ENCODE results near the gene MT2A. TPM values are rescaled to one million over a fixed set of nuclear protein-coding genes. Genes with fewer than 3 reads are reported as not detected.

MT2A gene
- total and polyA plus RNA-seq, 10 of the 15 experiments (the other 5 are each of a cell fraction or from before 2014, with no cell fraction given), result 7.3 to 271 (median 53.5) TPM

DNA sequence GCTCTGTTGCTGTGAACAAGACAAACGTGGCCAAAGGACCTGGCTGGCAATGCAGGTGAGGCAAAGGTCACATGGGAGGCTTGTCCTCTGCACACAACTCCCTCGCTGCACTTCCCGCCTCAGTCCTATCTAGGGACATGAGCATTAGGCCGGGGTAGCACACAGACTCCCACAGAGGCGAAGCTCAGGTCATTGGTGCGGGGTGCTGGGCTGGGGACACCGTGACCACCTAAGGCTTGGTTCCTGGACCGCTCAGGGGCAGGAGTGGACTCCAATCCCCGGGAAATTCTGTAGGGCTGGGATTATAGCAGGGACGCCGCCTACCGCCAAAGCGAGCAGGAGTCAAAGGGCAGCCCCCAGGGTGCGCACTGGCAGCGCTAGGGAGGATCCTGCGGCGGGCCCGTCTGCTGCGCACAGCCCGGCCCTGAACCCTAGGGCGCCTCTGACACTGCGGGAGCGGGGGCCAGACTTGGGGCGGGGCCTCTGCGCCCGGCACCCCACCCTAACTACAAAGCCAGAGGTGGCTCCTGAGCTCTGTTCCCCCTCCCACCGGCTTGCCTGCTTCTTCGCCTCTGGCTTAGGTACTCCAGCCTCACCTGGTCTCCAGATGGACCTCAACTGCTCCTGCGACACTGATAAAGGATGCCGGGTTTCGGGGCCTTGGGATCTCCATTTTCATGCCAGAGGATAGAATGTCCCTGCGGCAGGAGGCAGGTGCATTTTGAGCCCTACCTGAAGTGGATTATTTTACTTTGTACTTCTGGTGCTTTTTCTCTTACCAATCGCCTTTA is 39.5 kb downstream of the MT2A start:
- in situ Hi-C loops (cut with MboI), result no loop called here
- CTCF ChIA-PET, result interaction anchor here (1.6 kb wide), 1 partner anchor 54 kb away, joined by 4 read pairs; no protein-coding TSS in a partner anchor
- BruUV-seq (replicated peaks), result no TSS peak

More for the DNA sequence above, 39.5 kb downstream of the MT2A start:
- H3K4me1 ChIP-seq (ENCODE audit: control insufficient read depth, insufficient read depth, low read length), result no peaks in the 10 kb centered on the region
- 37% methylated on average over 33 of the region's 33 CpGs for WGBS (ENCODE audit: insufficient coverage, insufficient replicate concordance, low lambda C conversion rate, missing lambda C conversion rate)
- POLR2A ChIA-PET, result no interaction called here
- no peaks in the 10 kb centered on the region for H4K20me1 ChIP-seq (ENCODE audit: control insufficient read depth, insufficient read depth)
- DNase-seq (ENCODE audit: low read depth, low spot score) (no peak), FAIRE-seq (no peak), ATAC-seq (no peak)
- H3K4me3 ChIP-seq, result no peak overlapping the region
- H3K9me3 ChIP-seq (replicated peaks; ENCODE audit: control insufficient read depth, insufficient read depth, low read length), result no peaks in the 10 kb centered on the region
- H3K9ac ChIP-seq (ENCODE audit: control insufficient read depth, insufficient read depth, low read length), result no peak overlapping the region
- intact Hi-C loops (cut with micrococcal nuclease; ENCODE audit: unreplicated experiment), result no loop called here
- RAD21 ChIA-PET (ENCODE audit: unreplicated experiment), result interaction anchor here (1.0 kb wide), 1 partner anchor 54 kb away, joined by 4 read pairs; no protein-coding TSS in a partner anchor
- TF ChIP-seq, protein P1, sequence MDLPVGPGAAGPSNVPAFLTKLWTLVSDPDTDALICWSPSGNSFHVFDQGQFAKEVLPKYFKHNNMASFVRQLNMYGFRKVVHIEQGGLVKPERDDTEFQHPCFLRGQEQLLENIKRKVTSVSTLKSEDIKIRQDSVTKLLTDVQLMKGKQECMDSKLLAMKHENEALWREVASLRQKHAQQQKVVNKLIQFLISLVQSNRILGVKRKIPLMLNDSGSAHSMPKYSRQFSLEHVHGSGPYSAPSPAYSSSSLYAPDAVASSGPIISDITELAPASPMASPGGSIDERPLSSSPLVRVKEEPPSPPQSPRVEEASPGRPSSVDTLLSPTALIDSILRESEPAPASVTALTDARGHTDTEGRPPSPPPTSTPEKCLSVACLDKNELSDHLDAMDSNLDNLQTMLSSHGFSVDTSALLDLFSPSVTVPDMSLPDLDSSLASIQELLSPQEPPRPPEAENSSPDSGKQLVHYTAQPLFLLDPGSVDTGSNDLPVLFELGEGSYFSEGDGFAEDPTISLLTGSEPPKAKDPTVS (IDR thresholded peaks at IDR 0.05; ENCODE audit: low read depth, low read length), result no peak
- TF ChIP-seq POU2F2 (IDR thresholded peaks at IDR 0.05; ENCODE audit: borderline replicate concordance, low read depth, low read length), result no peak
- TF ChIP-seq, protein P2, sequence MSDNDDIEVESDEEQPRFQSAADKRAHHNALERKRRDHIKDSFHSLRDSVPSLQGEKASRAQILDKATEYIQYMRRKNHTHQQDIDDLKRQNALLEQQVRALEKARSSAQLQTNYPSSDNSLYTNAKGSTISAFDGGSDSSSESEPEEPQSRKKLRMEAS (IDR thresholded peaks at IDR 0.05; ENCODE audit: low read depth, low read length), result no peak
- no peak for TF ChIP-seq EZH2 (IDR thresholded peaks at IDR 0.05; ENCODE audit: borderline replicate concordance, control insufficient read depth, low read depth, low read length)
- no peak for TF ChIP-seq FOS (IDR thresholded peaks at IDR 0.05; ENCODE audit: borderline replicate concordance, extremely low read depth, insufficient read length)
- TF ChIP-seq, protein P3, sequence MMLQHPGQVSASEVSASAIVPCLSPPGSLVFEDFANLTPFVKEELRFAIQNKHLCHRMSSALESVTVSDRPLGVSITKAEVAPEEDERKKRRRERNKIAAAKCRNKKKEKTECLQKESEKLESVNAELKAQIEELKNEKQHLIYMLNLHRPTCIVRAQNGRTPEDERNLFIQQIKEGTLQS (IDR thresholded peaks at IDR 0.05; ENCODE audit: borderline replicate concordance, extremely low read depth, low read depth, low read length), result no peak
- TF ChIP-seq NR2F1 (conservative IDR thresholded peaks at IDR 0.05), result no peak
- no peak for TF ChIP-seq CEBPB (IDR thresholded peaks at IDR 0.05; ENCODE audit: borderline replicate concordance in 1 of 2, low read depth in 2 of 2, low read length in 2 of 2)
- TF ChIP-seq CREM (IDR thresholded peaks at IDR 0.05; ENCODE audit: low read depth), result no peak
- no peak for TF ChIP-seq EP300 (IDR thresholded peaks at IDR 0.05; ENCODE audit: borderline replicate concordance in 1 of 2, control insufficient read depth in 1 of 2, low read depth in 2 of 2, low read length in 2 of 2)
- TF ChIP-seq RUNX3 (IDR thresholded peaks at IDR 0.05; ENCODE audit: low read length), result no peak
- TF ChIP-seq SPI1 (IDR thresholded peaks at IDR 0.05; ENCODE audit: borderline replicate concordance, insufficient read depth, low read depth, low read length), result no peak
- no peak for TF ChIP-seq MTA3 (IDR thresholded peaks at IDR 0.05; ENCODE audit: borderline replicate concordance, low read length)
- H3K79me2 ChIP-seq (ENCODE audit: control insufficient read depth, insufficient read depth, low read length), result no peaks in the 10 kb centered on the region
- H3K4me2 ChIP-seq (ENCODE audit: control insufficient read depth, insufficient read depth), result no peak overlapping the region
- SMC1A ChIA-PET (ENCODE audit: uncharacterized antibody, unreplicated experiment), result no interaction called here
- H2AFZ ChIP-seq (ENCODE audit: control insufficient read depth, low read depth, low read length), result no peak overlapping the region
- H3K27ac ChIP-seq (ENCODE audit: control insufficient read depth, insufficient read depth), result no peak overlapping the region
- peaks cover 10 to 25% of the 10 kb centered on the region in 2 experiments for H3K27me3 ChIP-seq (replicated peaks in 1 of 2; ENCODE audit: control insufficient read depth in 2 of 2, insufficient read depth in 2 of 2, low read length in 1 of 2)
- H3K36me3 ChIP-seq (ENCODE audit: control insufficient read depth in 2 of 2, insufficient read depth in 2 of 2, low read length in 1 of 2), result no peaks in the 10 kb centered on the region

All from GM12878 (cell line).